ENCODE results near the gene PGR. TPM values are rescaled to one million over a fixed set of nuclear protein-coding genes. Genes with fewer than 3 reads are reported as not detected.

Gene PGR
- total RNA-seq, 1 donor from 2014 or later: not detected

- H3K4me3 Mint-ChIP-seq (ENCODE audit: unreplicated experiment): no peak overlapping the region
- H3K9me3 Mint-ChIP-seq (ENCODE audit: unreplicated experiment): no peaks in the 10 kb centered on the region
- no peak for DNase-seq (ENCODE audit: extremely low spot score, unreplicated experiment)
- no peak for TF ChIP-seq CTCF (IDR thresholded peaks at IDR 0.05)
- no peaks in the 10 kb centered on the region for H3K36me3 Mint-ChIP-seq (ENCODE audit: unreplicated experiment)
- peaks cover 50% of the 10 kb centered on the region for H3K27me3 Mint-ChIP-seq (ENCODE audit: unreplicated experiment)
- H3K27ac Mint-ChIP-seq (ENCODE audit: unreplicated experiment): no peak overlapping the region
- H3K4me1 Mint-ChIP-seq (ENCODE audit: unreplicated experiment): no peaks in the 10 kb centered on the region
Observed at GRCh38 chr11:101010899-101011298, 118.7 kb downstream of the PGR start.

GRCh38 chr11:101009690-101010055 is 119.9 kb downstream of the PGR start:
- no peak overlapping the region for H3K27ac Mint-ChIP-seq (ENCODE audit: unreplicated experiment)
- H3K27me3 Mint-ChIP-seq (ENCODE audit: unreplicated experiment): peaks cover 40% of the 10 kb centered on the region
- no peak for TF ChIP-seq CTCF (IDR thresholded peaks at IDR 0.05)
- DNase-seq (ENCODE audit: extremely low spot score, unreplicated experiment): no peak
- H3K9me3 Mint-ChIP-seq (ENCODE audit: unreplicated experiment): no peaks in the 10 kb centered on the region
- H3K4me3 Mint-ChIP-seq (ENCODE audit: unreplicated experiment): no peak overlapping the region
- H3K4me1 Mint-ChIP-seq (ENCODE audit: unreplicated experiment): no peaks in the 10 kb centered on the region
- H3K36me3 Mint-ChIP-seq (ENCODE audit: unreplicated experiment): no peaks in the 10 kb centered on the region

- H3K36me3 Mint-ChIP-seq (ENCODE audit: unreplicated experiment): no peaks in the 10 kb centered on the region
- H3K27ac Mint-ChIP-seq (ENCODE audit: unreplicated experiment): no peak overlapping the region
- DNase-seq (ENCODE audit: extremely low spot score, unreplicated experiment): no peak
- H3K9me3 Mint-ChIP-seq (ENCODE audit: unreplicated experiment): no peaks in the 10 kb centered on the region
- no peaks in the 10 kb centered on the region for H3K4me1 Mint-ChIP-seq (ENCODE audit: unreplicated experiment)
- no peak for TF ChIP-seq CTCF (IDR thresholded peaks at IDR 0.05)
- no peak overlapping the region for H3K4me3 Mint-ChIP-seq (ENCODE audit: unreplicated experiment)
- peaks cover 37% of the 10 kb centered on the region for H3K27me3 Mint-ChIP-seq (ENCODE audit: unreplicated experiment)
Observed at GRCh38 chr11:101008961-101009689, 120.5 kb downstream of the PGR start.

GRCh38 chr11:101003468-101003867 is 126.1 kb downstream of the PGR start:
- H3K36me3 Mint-ChIP-seq (ENCODE audit: unreplicated experiment): no peaks in the 10 kb centered on the region
- TF ChIP-seq CTCF (IDR thresholded peaks at IDR 0.05): no peak
- H3K4me3 Mint-ChIP-seq (ENCODE audit: unreplicated experiment): no peak overlapping the region
- peaks cover 19% of the 10 kb centered on the region for H3K27me3 Mint-ChIP-seq (ENCODE audit: unreplicated experiment)
- no peak for DNase-seq (ENCODE audit: extremely low spot score, unreplicated experiment)
- no peaks in the 10 kb centered on the region for H3K4me1 Mint-ChIP-seq (ENCODE audit: unreplicated experiment)
- H3K27ac Mint-ChIP-seq (ENCODE audit: unreplicated experiment): no peak overlapping the region
- no peaks in the 10 kb centered on the region for H3K9me3 Mint-ChIP-seq (ENCODE audit: unreplicated experiment)

- H3K4me1 Mint-ChIP-seq (ENCODE audit: unreplicated experiment): no peaks in the 10 kb centered on the region
- no peaks in the 10 kb centered on the region for H3K36me3 Mint-ChIP-seq (ENCODE audit: unreplicated experiment)
- no peaks in the 10 kb centered on the region for H3K9me3 Mint-ChIP-seq (ENCODE audit: unreplicated experiment)
- no peak for TF ChIP-seq CTCF (IDR thresholded peaks at IDR 0.05)
- H3K27me3 Mint-ChIP-seq (ENCODE audit: unreplicated experiment): peaks cover 10% of the 10 kb centered on the region
- no peak overlapping the region for H3K4me3 Mint-ChIP-seq (ENCODE audit: unreplicated experiment)
- no peak for DNase-seq (ENCODE audit: extremely low spot score, unreplicated experiment)
- H3K27ac Mint-ChIP-seq (ENCODE audit: unreplicated experiment): no peak overlapping the region
Observed at GRCh38 chr11:100999756-101000155, 129.9 kb downstream of the PGR start.

Data from osteocyte (in vitro differentiated cells).